Caki2 (cell line): ENCODE results near the gene PRELID2. TPM values are rescaled to one million over a fixed set of nuclear protein-coding genes. Genes with fewer than 3 reads are reported as not detected.
"Not testable (repeated sequence)": the region's sequence is repeated elsewhere in the genome, so short reads cannot be mapped to it uniquely, and the experiment has no call there.

Experiments used
- DNase-seq: peaks from one replicate; pipeline ENCODE4 v3.0.0-alpha.2; 2015; ENCODE audit warnings: low read depth
- in situ Hi-C: cut with HindIII; loops from 2 replicates; pipeline ENCODE4 v1.10.0; 2016; ENCODE audit warnings: low sequenced_read_pairs, low pct_unique_long_range_greater_than_20kb, mixed read lengths
- total RNA-seq: library from RNA; depleted of rRNA; stranded (reverse); fragments of >200 nt; shearing (Covaris generic); gene quantifications from 2 replicates; pipeline ENCODE4 v1.2.3, GENCODE V29; 2014; ENCODE audit warnings: low replicate concordance

Gene PRELID2
- total RNA-seq, 1 experiment from 2014 or later, result 46.4 TPM

- in situ Hi-C loops, result no loop called here
- DNase-seq, result no peak
Observed at GRCh38 chr5:145806923-145807322, 28.2 kb downstream of the PRELID2 start.

GRCh38 chr5:145805819-145806218 is 29.3 kb downstream of the PRELID2 start:
- no peak for DNase-seq
- in situ Hi-C loops, result no loop called here

- no peak for DNase-seq
- in situ Hi-C loops, result no loop called here
Observed at GRCh38 chr5:145804701-145805100, 30.4 kb downstream of the PRELID2 start.

GRCh38 chr5:145803112-145804004 is 31.8 kb downstream of the PRELID2 start:
- no peak for DNase-seq
- in situ Hi-C loops, result no loop called here

- no peak for DNase-seq
- in situ Hi-C loops, result no loop called here
Observed at GRCh38 chr5:145801195-145801594, 33.9 kb downstream of the PRELID2 start.

- in situ Hi-C loops, result no loop called here
- no peak for DNase-seq
Observed at GRCh38 chr5:145800181-145800580, 35.0 kb downstream of the PRELID2 start.

GRCh38 chr5:145798503-145798902 is 36.6 kb downstream of the PRELID2 start:
- DNase-seq, in situ Hi-C loops: not testable (repeated sequence)

- no peak for DNase-seq
- in situ Hi-C loops, result no loop called here
Observed at GRCh38 chr5:145797336-145797735, 37.8 kb downstream of the PRELID2 start.

GRCh38 chr5:145796318-145796717 is 38.8 kb downstream of the PRELID2 start:
- no peak for DNase-seq
- in situ Hi-C loops, result no loop called here

GRCh38 chr5:145793574-145793973 is 41.6 kb downstream of the PRELID2 start:
- no peak for DNase-seq
- in situ Hi-C loops, result no loop called here

GRCh38 chr5:145792840-145793239 is 42.3 kb downstream of the PRELID2 start:
- no peak for DNase-seq

GRCh38 chr5:145791866-145792265 is 43.3 kb downstream of the PRELID2 start:
- DNase-seq, result no peak
- in situ Hi-C loops, result no loop called here

More at GRCh38 chr5:145792840-145793239, 42.3 kb downstream of the PRELID2 start:
- in situ Hi-C loops, result no loop called here

GRCh38 chr5:145787996-145788395 is 47.1 kb downstream of the PRELID2 start:
- DNase-seq, result no peak
- in situ Hi-C loops, result no loop called here

GRCh38 chr5:145787507-145787906 is 47.6 kb downstream of the PRELID2 start:
- in situ Hi-C loops, result no loop called here
- DNase-seq, result no peak

GRCh38 chr5:145787001-145787400 is 48.1 kb downstream of the PRELID2 start:
- no peak for DNase-seq
- in situ Hi-C loops, result no loop called here

GRCh38 chr5:145780982-145781381 is 54.2 kb downstream of the PRELID2 start:
- in situ Hi-C loops, result no loop called here
- no peak for DNase-seq

- DNase-seq, result no peak
- in situ Hi-C loops, result no loop called here
Observed at GRCh38 chr5:145778144-145778900, 56.8 kb downstream of the PRELID2 start.

- no peak for DNase-seq
- in situ Hi-C loops, result no loop called here
Observed at GRCh38 chr5:145777445-145778063, 57.6 kb downstream of the PRELID2 start.

- DNase-seq, result no peak
- in situ Hi-C loops, result no loop called here
Observed at GRCh38 chr5:145776886-145777285, 58.3 kb downstream of the PRELID2 start.
